ENCODE results near the gene ATPAF2. TPM values are rescaled to one million over a fixed set of nuclear protein-coding genes. Genes with fewer than 3 reads are reported as not detected.

ATPAF2 gene
- total and polyA plus RNA-seq, 9 donors = 5.5 to 34.5 (median 15.5) TPM

DNA sequence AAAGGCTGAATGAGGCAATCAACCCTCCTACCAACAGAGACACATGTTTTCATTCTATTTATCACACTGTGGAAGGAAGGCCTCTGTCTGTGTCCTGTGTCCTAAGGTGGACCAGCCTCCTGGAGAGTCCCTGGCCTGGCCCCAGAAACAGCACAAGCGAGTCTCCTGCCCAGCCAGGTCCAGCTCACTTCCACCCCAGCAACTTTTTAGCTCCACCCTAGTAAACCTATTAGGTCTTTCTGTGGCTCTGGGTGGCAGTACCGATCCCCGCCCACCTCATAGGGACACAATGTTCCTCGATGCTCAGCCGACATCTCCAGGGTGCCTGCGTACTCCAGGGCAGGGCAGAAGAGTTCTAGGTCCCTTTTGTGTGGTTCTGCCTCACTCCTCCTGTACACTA, 55.6 kb downstream of the ATPAF2 start:
- no peaks in the 10 kb centered on the region for H3K9me3 ChIP-seq
- intact Hi-C loops (cut with DNase I) = no loop called here

DNA sequence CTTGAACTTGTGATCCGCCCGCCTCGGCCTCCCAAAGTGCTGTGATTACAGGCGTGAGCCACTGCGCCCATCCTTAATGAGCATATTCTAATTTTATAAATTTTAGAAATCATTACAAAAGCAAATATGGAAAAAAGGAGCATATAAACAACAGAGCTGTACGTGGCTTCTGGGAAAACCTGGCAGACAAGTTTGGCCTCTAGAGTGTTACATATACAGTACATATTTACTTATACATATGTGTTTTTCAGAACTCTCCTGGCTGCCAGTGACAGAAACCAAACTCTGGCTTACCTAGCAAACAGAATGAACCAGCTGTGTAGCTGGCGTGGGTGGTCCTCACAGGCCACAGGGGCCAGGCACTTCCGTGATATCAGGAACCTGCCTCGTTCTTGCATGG, 56.2 kb downstream of the ATPAF2 start:
- H3K4me1 ChIP-seq (ENCODE audit: insufficient read depth) = no peaks in the 10 kb centered on the region
- DNase-seq = no peak
- intact Hi-C loops (cut with DNase I) = no loop called here
- no peak for TF ChIP-seq EP300 (IDR thresholded peaks at IDR 0.05)
- TF ChIP-seq, protein P1, sequence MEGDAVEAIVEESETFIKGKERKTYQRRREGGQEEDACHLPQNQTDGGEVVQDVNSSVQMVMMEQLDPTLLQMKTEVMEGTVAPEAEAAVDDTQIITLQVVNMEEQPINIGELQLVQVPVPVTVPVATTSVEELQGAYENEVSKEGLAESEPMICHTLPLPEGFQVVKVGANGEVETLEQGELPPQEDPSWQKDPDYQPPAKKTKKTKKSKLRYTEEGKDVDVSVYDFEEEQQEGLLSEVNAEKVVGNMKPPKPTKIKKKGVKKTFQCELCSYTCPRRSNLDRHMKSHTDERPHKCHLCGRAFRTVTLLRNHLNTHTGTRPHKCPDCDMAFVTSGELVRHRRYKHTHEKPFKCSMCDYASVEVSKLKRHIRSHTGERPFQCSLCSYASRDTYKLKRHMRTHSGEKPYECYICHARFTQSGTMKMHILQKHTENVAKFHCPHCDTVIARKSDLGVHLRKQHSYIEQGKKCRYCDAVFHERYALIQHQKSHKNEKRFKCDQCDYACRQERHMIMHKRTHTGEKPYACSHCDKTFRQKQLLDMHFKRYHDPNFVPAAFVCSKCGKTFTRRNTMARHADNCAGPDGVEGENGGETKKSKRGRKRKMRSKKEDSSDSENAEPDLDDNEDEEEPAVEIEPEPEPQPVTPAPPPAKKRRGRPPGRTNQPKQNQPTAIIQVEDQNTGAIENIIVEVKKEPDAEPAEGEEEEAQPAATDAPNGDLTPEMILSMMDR (IDR thresholded peaks at IDR 0.05) = no peak
- no peak for TF ChIP-seq POLR2A (IDR thresholded peaks at IDR 0.05)
- no peak overlapping the region for H3K4me3 ChIP-seq
- H3K9me3 ChIP-seq = no peaks in the 10 kb centered on the region
- H3K27me3 ChIP-seq = no peaks in the 10 kb centered on the region
- no peak overlapping the region for H3K27ac ChIP-seq
- H3K36me3 ChIP-seq = no peaks in the 10 kb centered on the region
- 92 to 94% (median 93%) methylated on average over 9 of the region's 9 CpGs for WGBS, 3 donors

More for the DNA sequence above, 55.6 kb downstream of the ATPAF2 start:
- 89 to 90% (median 89%) methylated on average over 6 of the region's 6 CpGs for WGBS, 3 donors
- no peaks in the 10 kb centered on the region for H3K36me3 ChIP-seq
- TF ChIP-seq, protein P1 (IDR thresholded peaks at IDR 0.05) = no peak
- TF ChIP-seq EP300 (IDR thresholded peaks at IDR 0.05) = no peak
- H3K27me3 ChIP-seq = no peaks in the 10 kb centered on the region
- DNase-seq = no peak
- no peak overlapping the region for H3K4me3 ChIP-seq
- no peaks in the 10 kb centered on the region for H3K4me1 ChIP-seq (ENCODE audit: insufficient read depth)
- H3K27ac ChIP-seq = no peak overlapping the region

GRCh38 chr17:17981330-17981729, 57.6 kb downstream of the ATPAF2 start:
- intact Hi-C loops (cut with DNase I) = no loop called here

DNA sequence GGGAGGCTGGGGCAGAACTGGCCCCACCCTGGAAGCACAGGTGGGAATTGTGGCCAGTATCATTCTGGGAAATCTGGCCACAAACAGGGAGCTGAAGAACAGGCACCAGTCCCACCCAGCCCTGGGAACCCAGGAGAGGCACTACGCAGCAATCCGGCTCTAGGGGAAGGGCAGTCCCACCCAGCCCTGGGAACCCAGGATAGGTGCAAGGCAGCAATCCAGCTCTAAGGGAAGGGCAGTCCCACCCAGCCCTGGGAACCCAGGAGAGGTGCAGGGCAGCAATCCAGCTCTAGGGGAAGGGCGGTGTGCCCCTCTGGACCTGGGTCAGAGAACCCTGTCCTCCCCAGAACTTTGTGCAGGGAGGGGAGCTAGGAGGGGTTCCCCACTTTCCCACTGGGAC, 59.2 kb downstream of the ATPAF2 start:
- H3K4me1 ChIP-seq (ENCODE audit: insufficient read depth) = no peaks in the 10 kb centered on the region
- H3K27ac ChIP-seq = no peak overlapping the region
- no peaks in the 10 kb centered on the region for H3K27me3 ChIP-seq
- TF ChIP-seq EP300 (IDR thresholded peaks at IDR 0.05) (no peak), POLR2A (IDR thresholded peaks at IDR 0.05) (no peak)
- TF ChIP-seq, protein P1 (IDR thresholded peaks at IDR 0.05) = no peak
- H3K4me3 ChIP-seq = no peak overlapping the region
- no peaks in the 10 kb centered on the region for H3K36me3 ChIP-seq
- intact Hi-C loops (cut with DNase I) = no loop called here
- 76 to 89% (median 80%) methylated on average over 3 of the region's 3 CpGs for WGBS, 3 donors
- H3K9me3 ChIP-seq = no peaks in the 10 kb centered on the region
- DNase-seq = no peak

More at GRCh38 chr17:17981330-17981729, 57.6 kb downstream of the ATPAF2 start:
- Histone ChIP-seq H3K36me3 (no peaks in the 10 kb centered on the region), H3K27me3 (no peaks in the 10 kb centered on the region), H3K4me3 (no peak overlapping the region), H3K27ac (no peak overlapping the region), H3K4me1 (ENCODE audit: insufficient read depth) (no peaks in the 10 kb centered on the region), H3K9me3 (no peaks in the 10 kb centered on the region)
- TF ChIP-seq EP300 (IDR thresholded peaks at IDR 0.05) = no peak
- TF ChIP-seq POLR2A (IDR thresholded peaks at IDR 0.05) = no peak
- TF ChIP-seq, protein P1 (IDR thresholded peaks at IDR 0.05) = no peak
- no peak for DNase-seq
- 85 to 90% (median 85%) methylated on average over 9 of the region's 9 CpGs for WGBS, 3 donors
